ENCODE measurements around the gene TRIM61. TPM values are rescaled to one million over a fixed set of nuclear protein-coding genes. Genes with fewer than 3 reads are reported as not detected.
A peak's percentile ranks its signal among the peaks of the same experiment; 100 is the strongest.
"Not testable (repeated sequence)": the region's sequence is repeated elsewhere in the genome, so short reads cannot be mapped to it uniquely, and the experiment has no call there.

TRIM61 gene
- under 1 TPM in 3 of 6 experiments, not detected in 3; 0.24 to 0.37 (median 0.35) TPM for total RNA-seq
- long read RNA-seq = 0 reads

DNA sequence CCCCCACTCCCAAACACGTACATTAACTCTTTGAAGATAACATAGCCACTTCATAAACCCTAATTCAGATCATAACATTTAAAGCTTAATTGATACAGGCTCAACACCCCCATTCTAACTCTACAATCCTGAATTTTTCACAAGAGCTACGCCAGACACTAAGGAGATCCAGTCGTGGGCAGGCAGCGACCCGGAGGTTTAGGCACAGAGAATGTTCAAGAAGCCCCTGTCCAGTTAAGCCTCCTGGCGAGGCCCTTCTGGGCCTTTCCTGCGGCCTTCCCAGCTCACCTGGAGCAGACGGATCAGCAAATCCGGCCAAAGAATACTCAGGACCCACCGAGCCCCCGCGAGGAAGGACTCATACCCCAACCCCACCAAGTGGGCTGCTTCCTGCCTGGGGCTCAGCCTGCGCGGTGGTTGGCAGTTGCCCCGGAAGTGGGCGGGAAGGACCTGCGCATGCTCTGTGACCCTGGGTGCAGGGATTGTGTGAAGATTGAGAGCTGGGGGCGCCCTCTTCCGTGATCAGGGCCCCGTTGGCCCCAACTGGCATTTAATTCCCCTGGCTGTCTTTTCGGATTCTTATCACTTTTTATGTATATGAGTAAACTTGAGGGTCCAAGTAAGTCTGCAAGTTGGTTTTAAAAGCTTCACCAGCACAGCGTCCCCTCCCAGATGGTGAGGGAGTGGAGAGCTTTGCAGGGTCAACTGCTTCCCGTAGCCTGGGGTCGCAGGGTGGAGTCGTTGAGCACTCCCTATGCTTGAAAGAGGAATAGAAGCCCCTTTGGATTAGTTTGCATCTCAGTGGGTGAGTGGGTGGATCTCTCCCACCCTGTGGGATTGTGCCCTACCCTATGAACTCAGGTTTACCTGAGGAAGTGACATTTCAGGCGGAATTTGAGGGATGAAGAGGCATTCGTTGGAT lies at the start of gene TRIM61:
TSS of gene TRIM61 (minus strand) at position 415 of the 922 bp plus-strand sequence. CDS start 7,655 bp downstream, outside the sequence.
- TF ChIP-seq, protein P1, sequence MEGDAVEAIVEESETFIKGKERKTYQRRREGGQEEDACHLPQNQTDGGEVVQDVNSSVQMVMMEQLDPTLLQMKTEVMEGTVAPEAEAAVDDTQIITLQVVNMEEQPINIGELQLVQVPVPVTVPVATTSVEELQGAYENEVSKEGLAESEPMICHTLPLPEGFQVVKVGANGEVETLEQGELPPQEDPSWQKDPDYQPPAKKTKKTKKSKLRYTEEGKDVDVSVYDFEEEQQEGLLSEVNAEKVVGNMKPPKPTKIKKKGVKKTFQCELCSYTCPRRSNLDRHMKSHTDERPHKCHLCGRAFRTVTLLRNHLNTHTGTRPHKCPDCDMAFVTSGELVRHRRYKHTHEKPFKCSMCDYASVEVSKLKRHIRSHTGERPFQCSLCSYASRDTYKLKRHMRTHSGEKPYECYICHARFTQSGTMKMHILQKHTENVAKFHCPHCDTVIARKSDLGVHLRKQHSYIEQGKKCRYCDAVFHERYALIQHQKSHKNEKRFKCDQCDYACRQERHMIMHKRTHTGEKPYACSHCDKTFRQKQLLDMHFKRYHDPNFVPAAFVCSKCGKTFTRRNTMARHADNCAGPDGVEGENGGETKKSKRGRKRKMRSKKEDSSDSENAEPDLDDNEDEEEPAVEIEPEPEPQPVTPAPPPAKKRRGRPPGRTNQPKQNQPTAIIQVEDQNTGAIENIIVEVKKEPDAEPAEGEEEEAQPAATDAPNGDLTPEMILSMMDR (IDR thresholded peaks at IDR 0.05) = no peak
- no peak for TF ChIP-seq POLR2A (IDR thresholded peaks at IDR 0.05)
- H3K36me3 ChIP-seq = no peaks in the 10 kb centered on the region
- intact Hi-C loops (cut with DNase I) = no loop called here
- H3K27ac ChIP-seq = no peak within 1 kb of the TSS
- peak within 1 kb of the TSS; percentile 20 to 54 (median 45) for H3K4me3 ChIP-seq
- no peaks in the 10 kb centered on the region for H3K9me3 ChIP-seq
- no peaks in the 10 kb centered on the region for H3K4me1 ChIP-seq
- no peaks in the 10 kb centered on the region for H3K27me3 ChIP-seq
- WGBS (ENCODE audit: insufficient coverage, low coverage, low lambda C conversion rate, missing lambda C conversion rate) = 24% methylated on average over 15 of the region's 27 CpGs
- DNase-seq = peak in 2 of 3 donors; percentile 21 to 63
- ATAC-seq = peak in 3 of 4 donors; percentile 55 to 73 (median 55)

DNA sequence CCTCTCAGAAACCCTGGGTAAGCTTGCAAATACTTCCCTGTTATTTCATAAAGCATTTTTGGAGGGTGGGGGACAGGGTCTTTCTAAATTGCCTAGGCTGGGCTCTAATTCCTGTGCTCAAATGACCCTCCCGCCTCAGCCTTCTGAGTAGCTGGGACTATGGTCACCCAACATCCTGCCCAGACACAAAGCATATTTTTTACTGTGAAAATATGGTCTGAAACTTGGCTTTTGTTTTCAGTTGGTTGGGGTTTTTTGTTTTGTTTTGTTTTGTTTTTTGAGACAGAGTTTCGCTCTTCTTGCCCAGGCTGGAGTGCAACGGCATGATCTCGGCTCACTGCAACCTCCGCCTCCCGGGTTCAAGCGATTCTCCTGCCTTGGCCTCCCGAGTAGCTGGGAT lies 48.3 kb upstream of the TRIM61 start:
- H3K27ac ChIP-seq; ATAC-seq; H3K36me3 ChIP-seq; H3K9me3 ChIP-seq; DNase-seq; H3K27me3 ChIP-seq; H3K4me1 ChIP-seq; intact Hi-C loops (cut with DNase I); H3K4me3 ChIP-seq: not testable (repeated sequence)
- WGBS (ENCODE audit: insufficient coverage, low coverage, low lambda C conversion rate, missing lambda C conversion rate) = 84% methylated on average over 8 of the region's 8 CpGs

DNA sequence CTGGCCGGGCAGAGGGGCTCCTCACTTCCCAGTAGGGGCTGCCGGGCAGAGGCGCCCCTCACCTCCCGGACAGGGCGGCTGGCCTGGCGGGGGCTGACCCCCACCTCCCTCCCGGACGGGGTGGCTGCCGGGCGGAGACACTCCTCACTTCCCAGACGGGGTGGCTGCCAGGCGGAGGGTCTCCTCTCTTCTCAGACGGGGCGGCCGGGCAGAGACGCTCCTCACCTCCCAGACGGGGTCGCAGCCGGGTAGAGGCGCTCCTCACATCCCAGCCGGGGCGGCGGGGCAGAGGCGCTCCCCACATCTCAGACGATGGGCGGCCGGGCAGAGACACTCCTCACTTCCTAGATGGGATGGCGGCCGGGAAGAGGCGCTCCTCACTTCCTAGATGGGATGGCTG lies 42.5 kb upstream of the TRIM61 start:
- ATAC-seq; H3K9me3 ChIP-seq; H3K4me3 ChIP-seq; intact Hi-C loops (cut with DNase I); H3K36me3 ChIP-seq; DNase-seq; H3K27ac ChIP-seq; H3K27me3 ChIP-seq; H3K4me1 ChIP-seq: not testable (repeated sequence)
- WGBS (ENCODE audit: insufficient coverage, low coverage, low lambda C conversion rate, missing lambda C conversion rate) = no CpG with 5 or more reads among the region's 30 CpGs

DNA sequence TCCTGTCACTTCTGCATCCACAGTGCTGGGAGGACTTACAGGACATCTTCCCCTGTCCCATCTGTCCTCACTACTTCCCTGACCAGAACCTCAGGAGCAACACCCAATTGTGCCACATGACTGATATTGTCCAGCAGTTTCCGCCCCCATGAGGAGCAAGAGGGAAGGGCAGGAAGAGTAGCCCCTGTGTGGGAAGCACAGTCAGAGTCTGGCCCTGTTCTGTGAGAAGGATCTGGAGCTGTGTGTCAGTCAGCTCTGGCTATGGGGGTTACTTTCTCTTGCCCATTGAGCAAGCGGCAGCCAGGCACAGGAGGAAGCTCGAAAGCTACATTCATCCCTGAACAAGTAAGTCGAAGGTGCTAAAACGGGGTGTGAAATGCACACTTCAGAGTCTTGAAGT lies 39.5 kb upstream of the TRIM61 start:
- ATAC-seq (peak; percentile 16 to 47 (median 33)), DNase-seq (no peak)
- intact Hi-C loops (cut with DNase I) = no loop called here
- WGBS (ENCODE audit: insufficient coverage, low coverage, low lambda C conversion rate, missing lambda C conversion rate) = 30% methylated on average over 5 of the region's 5 CpGs
- H3K27ac ChIP-seq = no peak overlapping the region
- TF ChIP-seq POLR2A (IDR thresholded peaks at IDR 0.05) = no peak
- TF ChIP-seq, protein P1 (IDR thresholded peaks at IDR 0.05) = no peak
- H3K4me1 ChIP-seq = no peaks in the 10 kb centered on the region
- H3K36me3 ChIP-seq = no peaks in the 10 kb centered on the region
- H3K4me3 ChIP-seq = no peak overlapping the region
- no peaks in the 10 kb centered on the region for H3K9me3 ChIP-seq
- H3K27me3 ChIP-seq = no peaks in the 10 kb centered on the region

DNA sequence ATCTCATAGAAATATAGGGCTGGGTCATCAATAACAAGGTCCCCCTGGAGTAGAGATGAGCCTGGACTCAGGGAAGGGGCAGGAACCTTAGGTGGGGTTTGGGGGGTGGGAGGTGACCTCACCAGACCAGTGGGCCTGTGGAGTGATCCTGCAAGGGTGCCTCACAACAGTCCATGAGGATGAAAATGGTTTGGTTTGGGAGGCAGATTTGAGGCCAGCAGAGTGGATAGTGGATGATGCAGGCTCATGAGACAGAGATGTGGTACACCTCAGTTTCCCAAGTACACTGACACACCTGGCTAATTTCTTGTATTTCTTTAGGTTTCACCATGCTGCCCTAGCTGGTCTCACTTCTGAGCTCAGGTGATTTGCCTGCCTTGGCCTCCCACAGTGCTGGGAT lies 36.2 kb upstream of the TRIM61 start:
- intact Hi-C loops (cut with DNase I) = no loop called here
- Histone ChIP-seq H3K27me3 (no peaks in the 10 kb centered on the region), H3K4me3 (no peak overlapping the region), H3K27ac (no peak overlapping the region), H3K4me1 (no peaks in the 10 kb centered on the region), H3K9me3 (no peaks in the 10 kb centered on the region), H3K36me3 (no peaks in the 10 kb centered on the region)
- no peak for ATAC-seq
- DNase-seq = no peak
- TF ChIP-seq POLR2A (IDR thresholded peaks at IDR 0.05) = no peak
- TF ChIP-seq, protein P1 (IDR thresholded peaks at IDR 0.05) = no peak
